Measurements from ENCODE around the gene FBXL4. TPM values are rescaled to one million over a fixed set of nuclear protein-coding genes. Genes with fewer than 3 reads are reported as not detected.
A peak's percentile ranks its signal among the peaks of the same experiment; 100 is the strongest.

The FBXL4 gene
- total and polyA plus RNA-seq, 2 of the 8 experiments (the other 6 are each of a cell fraction or from before 2014, with no cell fraction given) = 6.9 to 13.8 TPM

DNA sequence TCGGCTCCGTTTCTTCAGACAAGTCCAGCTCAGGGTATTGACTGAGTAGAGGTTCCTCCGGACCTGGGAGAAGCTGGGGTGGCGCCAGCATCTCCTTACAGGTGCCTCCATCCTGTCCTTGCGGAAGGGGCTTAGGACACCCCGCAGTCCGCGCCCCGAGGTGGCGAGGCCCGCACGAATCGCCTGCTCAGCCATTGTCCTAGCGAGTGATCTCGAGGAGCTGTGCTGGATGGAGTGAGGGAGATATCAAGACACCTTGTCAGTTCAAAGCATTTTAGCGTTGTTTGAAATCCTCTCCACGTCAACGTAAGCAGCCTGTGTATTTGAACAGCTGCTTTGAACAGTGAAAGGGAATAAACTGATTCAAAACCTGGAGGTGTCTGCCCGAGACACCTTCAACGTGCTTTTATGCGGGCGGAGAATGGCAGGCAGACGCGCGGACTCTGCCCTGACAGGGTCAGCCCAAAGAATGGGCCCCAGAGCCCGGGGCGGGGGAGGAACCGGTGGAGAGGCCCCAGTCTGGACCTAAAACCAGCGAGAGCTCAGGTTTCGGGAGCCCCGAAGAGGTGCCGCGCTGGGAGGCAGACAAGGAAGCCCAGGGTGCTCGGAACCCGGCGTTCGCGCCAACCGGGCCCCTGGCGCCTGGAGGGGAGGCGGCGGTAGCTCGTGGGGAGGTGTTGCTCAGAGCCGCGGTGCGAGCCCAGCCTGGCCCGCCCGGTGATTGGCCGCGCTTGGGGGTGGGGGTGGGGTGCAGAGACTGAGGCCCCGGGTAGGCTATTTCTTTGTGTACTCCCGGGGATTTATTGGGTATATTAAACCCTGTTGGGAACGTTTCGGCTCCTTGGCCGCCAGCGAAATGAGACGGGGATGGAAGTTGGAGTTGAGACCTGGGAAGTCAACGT is 116.4 kb downstream of the FBXL4 start (continued):
- TF ChIP-seq NRF1 (IDR thresholded peaks at IDR 0.05; ENCODE audit: low read depth, low read length) (no peak), EZH2 (IDR thresholded peaks at IDR 0.05; ENCODE audit: low read depth, low read length, severe bottlenecking) (peak; percentile 87)

Data from H1 (cell line).